ENCODE data around the gene RC3H1.
"Not testable (repeated sequence)": the region's sequence is repeated elsewhere in the genome, so short reads cannot be mapped to it uniquely, and the experiment has no call there.

Gene RC3H1

GRCh38 chr1:173937062-173937461 lies 85.1 kb downstream of the RC3H1 start:
- no peak for DNase-seq (ENCODE audit: low spot score)

GRCh38 chr1:173934440-173934839 lies 87.7 kb downstream of the RC3H1 start:
- DNase-seq (ENCODE audit: low spot score) = no peak

DNA sequence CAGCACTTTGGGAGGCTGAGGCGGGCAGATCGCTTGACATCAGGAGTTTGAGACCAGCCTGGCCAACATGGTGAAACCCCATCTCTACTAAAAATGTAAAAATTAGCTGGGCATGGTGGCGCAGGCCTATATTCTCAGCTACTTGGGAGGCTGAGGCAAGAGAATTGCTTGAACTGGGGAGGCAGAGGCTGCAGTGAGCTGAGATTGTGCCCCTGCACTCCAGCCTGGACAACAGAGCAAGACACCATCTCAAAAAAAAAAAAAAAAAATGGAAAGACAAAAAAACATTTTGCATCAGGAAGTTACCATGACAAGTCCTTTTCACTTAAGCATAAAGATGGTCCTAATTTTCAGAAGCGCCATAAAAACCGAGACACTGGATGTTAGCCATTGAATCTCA lies 91.6 kb downstream of the RC3H1 start:
- DNase-seq (ENCODE audit: low spot score) = not testable (repeated sequence)

DNA sequence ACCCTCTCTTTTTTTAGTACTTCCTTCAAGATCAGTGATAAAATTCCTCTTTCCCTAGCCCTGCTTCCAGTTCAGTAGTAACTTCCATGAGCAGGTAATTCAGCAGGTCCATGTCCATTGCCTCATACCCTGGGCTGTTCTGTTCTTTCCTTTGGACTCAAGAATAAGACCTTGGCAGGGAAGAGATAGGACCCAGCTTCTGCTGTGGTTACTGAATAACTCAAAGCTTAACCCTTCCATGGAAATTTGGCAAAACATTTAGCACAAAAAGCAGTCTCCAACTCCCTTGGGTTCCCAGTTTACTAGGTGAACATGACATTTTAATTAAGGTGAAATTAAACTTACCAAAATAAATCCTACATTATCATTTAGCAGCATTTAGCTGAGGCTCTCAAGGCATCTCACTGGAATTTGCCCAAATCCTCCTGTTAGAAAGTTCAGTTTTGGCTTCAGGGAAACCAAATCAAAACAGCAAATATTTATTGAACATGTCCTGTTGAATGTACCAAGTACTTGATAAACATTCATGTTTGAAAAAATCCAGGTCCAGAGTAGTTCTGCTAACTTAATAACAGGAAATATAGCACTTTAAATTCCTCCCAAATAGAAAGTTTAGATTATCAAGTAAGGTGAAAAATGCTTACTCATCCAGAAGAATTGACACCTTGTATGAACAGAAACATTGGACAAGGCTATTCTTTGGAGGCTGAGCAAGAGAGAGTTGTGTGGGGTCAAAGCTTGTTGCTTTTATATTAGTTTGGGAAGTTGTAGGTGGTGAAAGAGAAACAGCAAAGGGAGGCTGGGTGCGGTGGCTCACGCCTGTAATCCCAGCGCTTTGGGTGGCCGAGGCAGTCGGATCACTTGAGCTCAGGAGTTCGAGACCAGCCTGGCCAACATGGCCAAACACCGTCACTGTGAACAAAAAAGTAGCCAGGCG lies 96.6 kb downstream of the RC3H1 start:
- DNase-seq (ENCODE audit: low spot score) = no peak

DNA sequence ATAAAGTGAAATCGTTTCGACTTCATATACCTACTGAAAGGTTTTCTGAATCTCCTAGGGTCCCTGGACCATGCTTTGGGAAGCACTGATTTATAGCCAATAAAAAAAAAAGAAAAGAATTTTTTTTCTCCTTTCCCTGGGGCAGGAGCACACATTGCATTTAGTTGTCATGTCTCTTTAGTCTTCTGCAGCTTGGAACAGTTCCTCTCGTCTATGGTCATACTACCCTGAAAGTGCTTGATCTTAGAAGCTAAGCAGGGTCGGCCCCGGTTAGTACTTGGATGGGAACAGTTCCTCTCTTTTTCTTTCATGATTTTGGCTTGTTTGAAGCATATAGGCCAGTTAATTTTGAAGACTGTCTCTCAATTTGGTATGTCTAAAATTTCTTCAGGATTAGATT lies 101.3 kb downstream of the RC3H1 start:
- no peak for DNase-seq (ENCODE audit: low spot score)

DNA sequence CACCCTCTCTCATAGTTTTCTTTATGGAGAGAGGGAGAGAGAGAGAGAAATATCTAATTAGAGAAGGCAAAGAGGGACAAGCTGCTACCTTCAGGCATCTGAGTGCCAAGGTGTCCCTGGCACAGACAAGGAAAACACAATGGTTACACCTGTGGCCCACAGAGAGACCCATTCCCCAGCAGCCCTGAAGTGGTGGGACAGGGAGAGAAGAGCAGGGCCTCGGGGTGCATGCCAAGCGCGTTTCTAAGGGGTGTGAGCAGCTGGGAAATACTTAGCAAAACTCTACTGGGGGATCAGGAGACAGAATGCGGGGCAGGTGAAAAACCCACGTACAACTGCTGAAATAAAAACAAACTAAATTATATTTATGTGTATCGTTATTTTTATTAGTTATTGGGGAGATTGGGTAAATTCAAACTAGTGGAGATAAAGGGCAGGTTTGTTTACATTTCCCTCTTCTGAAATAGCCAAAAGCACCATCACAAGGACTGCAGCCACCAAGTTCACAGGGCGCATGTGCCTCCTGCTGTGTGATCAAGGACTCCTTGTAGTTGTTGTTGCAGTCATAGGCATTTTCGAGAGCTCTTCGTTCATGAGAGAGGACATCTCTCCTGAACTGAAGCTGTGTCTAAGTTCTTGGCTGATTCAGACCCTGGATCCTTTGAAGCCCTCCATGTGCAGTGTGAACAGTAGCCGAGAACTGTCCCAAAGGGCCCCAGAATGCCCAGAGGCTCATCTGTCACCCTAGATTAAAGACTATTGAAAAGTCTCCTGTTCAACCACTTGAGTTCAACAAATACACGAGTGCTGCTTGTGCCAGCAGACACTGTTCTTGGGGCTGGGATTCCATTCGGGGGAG lies 104.3 kb downstream of the RC3H1 start:
- DNase-seq (ENCODE audit: low spot score) = no peak

GRCh38 chr1:173917149-173917548 lies 105.0 kb downstream of the RC3H1 start, which contains the start of gene SERPINC1:
Gene SERPINC1 (minus strand): TSS chr1:173917327. CDS start chr1:173917259, 68 bp downstream.
- no peak for DNase-seq (ENCODE audit: low spot score)

- DNase-seq (ENCODE audit: low spot score) = no peak
Measured at GRCh38 chr1:173916667-173917066, 105.5 kb downstream of the RC3H1 start.

GRCh38 chr1:173915596-173915995 lies 106.6 kb downstream of the RC3H1 start:
- DNase-seq (ENCODE audit: low spot score) = no peak

- DNase-seq (ENCODE audit: low spot score) = no peak
Measured at GRCh38 chr1:173914366-173914871, 107.7 kb downstream of the RC3H1 start.

DNA sequence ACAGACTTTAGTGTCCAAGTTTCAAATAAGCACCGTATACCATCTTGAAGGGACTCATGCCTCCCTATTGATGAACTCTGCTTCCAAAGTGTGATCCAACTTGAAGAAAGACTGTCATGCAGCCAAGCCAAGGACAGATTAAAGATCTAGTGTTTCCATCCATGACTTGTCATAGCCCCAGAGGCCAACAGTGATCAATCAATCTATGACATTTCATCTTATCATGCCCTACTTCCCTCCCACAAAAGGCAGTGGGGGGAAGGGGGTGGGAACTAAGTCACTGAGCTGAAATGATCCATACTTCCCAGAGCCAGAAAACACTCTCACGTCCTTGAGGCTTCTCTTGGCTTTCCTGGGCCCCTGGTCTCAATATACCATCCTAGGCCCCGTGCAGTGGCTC lies 109.0 kb downstream of the RC3H1 start:
- no peak for DNase-seq (ENCODE audit: low spot score)

DNA sequence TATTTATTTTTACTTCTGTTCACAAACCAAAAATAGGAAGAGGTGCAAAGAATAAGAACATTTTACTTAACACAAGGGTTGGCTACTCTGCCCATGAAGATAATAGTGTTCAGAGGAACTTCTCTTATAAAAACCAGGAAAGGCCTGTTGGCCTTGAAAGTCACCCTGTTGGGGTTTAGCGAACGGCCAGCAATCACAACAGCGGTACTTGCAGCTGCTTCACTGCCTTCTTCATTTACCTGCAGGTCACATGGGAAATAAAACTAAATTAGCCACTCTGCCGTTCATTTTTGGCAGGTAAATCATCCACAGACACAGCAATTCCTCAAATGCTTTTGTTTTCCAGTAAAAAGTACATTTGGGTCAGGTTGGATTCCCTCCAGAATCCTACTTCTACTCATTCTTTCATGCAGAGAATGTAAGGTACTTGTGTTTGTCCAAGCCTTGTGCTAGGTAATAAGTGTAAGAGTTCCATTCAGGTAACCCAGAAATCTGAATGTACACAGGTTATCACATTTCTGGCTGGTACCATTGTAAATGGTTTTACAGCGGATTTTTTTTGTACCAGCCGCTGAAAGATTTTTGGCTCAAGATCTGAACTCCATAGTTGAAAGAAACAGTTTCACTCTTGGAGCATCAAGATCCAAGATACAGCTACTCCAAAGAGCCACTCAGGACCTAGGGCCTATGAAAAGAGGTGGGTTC lies 118.2 kb downstream of the RC3H1 start:
- no peak for DNase-seq (ENCODE audit: low spot score)

- DNase-seq (ENCODE audit: low spot score) = no peak
Measured at GRCh38 chr1:173900992-173901391, 121.2 kb downstream of the RC3H1 start.

- no peak for DNase-seq (ENCODE audit: low spot score)
Measured at GRCh38 chr1:173900427-173900826, 121.7 kb downstream of the RC3H1 start.

- DNase-seq (ENCODE audit: low spot score) = no peak
Measured at GRCh38 chr1:173894189-173894588, 128.0 kb downstream of the RC3H1 start.

- no peak for DNase-seq (ENCODE audit: low spot score)
Measured at GRCh38 chr1:173893611-173894010, 128.5 kb downstream of the RC3H1 start.

DNA sequence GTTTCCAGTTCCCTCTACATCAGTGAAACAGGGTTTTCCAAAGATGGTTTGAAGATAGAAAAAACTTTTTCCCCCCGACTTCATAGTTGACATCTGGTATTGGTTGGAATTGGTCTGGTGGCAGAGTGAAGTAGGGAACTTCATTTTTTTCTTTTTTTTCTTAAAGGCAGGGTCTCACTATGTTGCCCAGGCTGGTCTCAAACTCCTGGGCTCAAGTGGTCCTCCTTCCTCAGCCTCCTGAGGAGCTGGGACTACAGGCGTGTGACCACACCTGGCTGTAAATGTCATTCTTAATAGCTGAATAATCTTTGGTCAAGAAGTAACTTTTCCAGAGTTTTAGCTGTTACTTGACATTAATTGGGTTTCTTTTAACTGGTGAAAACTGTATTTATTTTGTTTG lies 132.3 kb downstream of the RC3H1 start:
- DNase-seq (ENCODE audit: low spot score) = no peak

- DNase-seq (ENCODE audit: low spot score) = no peak
Measured at GRCh38 chr1:173888749-173889148, 133.4 kb downstream of the RC3H1 start.

GRCh38 chr1:173887627-173888026 lies 134.5 kb downstream of the RC3H1 start:
- DNase-seq (ENCODE audit: low spot score) = no peak

DNA sequence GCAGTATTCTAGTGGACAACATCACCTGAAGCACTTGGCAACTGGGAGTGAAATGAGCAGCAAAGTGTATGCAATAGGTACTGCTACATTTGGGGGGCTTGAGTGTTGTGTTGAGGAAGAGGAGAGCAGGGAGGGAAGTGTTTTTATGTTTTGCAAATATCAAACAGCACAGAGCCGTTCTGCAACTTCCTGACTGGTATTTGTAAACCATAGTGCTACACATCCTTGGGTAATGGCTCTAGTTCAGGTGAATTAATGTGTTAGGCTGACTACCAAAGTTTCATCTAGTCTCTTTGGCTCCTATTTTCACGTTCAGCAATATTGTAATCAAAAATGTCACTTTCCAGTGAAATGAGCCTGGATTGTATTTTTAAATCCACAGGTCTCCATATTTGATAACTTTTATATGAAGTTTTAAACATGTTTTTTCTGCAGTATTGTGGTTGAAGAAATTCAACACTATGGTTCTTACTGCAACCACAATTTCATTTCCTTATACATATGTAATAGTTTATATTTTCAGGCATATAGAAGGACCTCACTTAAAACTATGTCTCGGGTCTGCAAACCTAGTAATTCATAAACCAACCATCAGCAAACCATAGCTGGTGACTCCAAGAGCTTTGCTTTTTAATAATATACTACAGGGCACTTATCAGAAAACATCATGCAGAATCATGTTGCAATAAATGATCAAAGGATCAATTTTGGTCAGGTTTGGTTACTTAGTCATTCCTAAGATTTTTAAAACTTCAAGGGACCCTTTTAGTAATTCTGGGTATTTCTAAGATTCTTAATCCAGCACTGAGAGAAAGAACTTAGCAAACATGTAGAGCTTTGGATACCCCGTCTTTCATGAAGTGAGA lies 135.2 kb downstream of the RC3H1 start:
- no peak for DNase-seq (ENCODE audit: low spot score)

DNA sequence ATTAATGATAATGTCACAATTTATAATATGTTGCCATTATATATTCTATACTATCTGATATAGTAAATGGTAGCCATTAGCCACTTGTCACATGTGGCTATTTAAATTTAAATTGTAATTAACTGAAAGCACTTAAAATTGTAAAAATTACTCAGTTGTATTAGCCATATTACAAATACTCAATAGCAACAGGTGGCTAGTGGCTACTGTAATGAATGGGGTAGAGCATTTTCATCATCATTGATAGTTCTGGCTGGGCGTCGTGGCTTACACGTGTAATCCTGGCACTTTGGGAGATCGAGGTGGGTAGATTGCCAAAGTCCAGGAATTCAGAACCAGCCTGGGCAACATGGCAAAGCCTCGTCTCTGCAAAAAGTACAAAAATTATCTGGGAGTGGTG lies 137.5 kb downstream of the RC3H1 start:
- DNase-seq (ENCODE audit: low spot score) = no peak
